ENCODE data around the gene GYPE.
A peak's percentile ranks its signal among the peaks of the same experiment; 100 is the strongest.
"Not testable (repeated sequence)": the region's sequence is repeated elsewhere in the genome, so short reads cannot be mapped to it uniquely, and the experiment has no call there.

Gene GYPE

GRCh38 chr4:143888189-143888588, 17.2 kb downstream of the GYPE start:
- H3K9me3 Mint-ChIP-seq (ENCODE audit: low read depth); H3K27ac Mint-ChIP-seq; H3K36me3 Mint-ChIP-seq: not testable (repeated sequence)

GRCh38 chr4:143884965-143885364, 20.4 kb downstream of the GYPE start:
- not testable (repeated sequence) for H3K27me3 Mint-ChIP-seq; H3K36me3 Mint-ChIP-seq; H3K27ac Mint-ChIP-seq; H3K9me3 Mint-ChIP-seq (ENCODE audit: low read depth); H3K4me3 Mint-ChIP-seq; H3K4me1 Mint-ChIP-seq (ENCODE audit: low read depth)

More at GRCh38 chr4:143888189-143888588, 17.2 kb downstream of the GYPE start:
- not testable (repeated sequence) for H3K4me1 Mint-ChIP-seq (ENCODE audit: low read depth); H3K27me3 Mint-ChIP-seq; H3K4me3 Mint-ChIP-seq

- H3K4me1 Mint-ChIP-seq (ENCODE audit: low read depth): no peaks in the 10 kb centered on the region
- H3K36me3 Mint-ChIP-seq: peaks cover 6% of the 10 kb centered on the region
- no peaks in the 10 kb centered on the region for H3K27me3 Mint-ChIP-seq
- no peak overlapping the region for H3K27ac Mint-ChIP-seq
- H3K9me3 Mint-ChIP-seq (ENCODE audit: low read depth): no peaks in the 10 kb centered on the region
- H3K4me3 Mint-ChIP-seq: no peak overlapping the region
Measured at GRCh38 chr4:143883529-143883928, 21.8 kb downstream of the GYPE start.

- H3K9me3 Mint-ChIP-seq (ENCODE audit: low read depth): no peaks in the 10 kb centered on the region
- H3K4me1 Mint-ChIP-seq (ENCODE audit: low read depth): no peaks in the 10 kb centered on the region
- H3K36me3 Mint-ChIP-seq: peaks cover 6% of the 10 kb centered on the region
- no peak overlapping the region for H3K27ac Mint-ChIP-seq
- H3K27me3 Mint-ChIP-seq: no peaks in the 10 kb centered on the region
- no peak overlapping the region for H3K4me3 Mint-ChIP-seq
Measured at GRCh38 chr4:143882892-143883291, 22.5 kb downstream of the GYPE start.

- not testable (repeated sequence) for H3K36me3 Mint-ChIP-seq; H3K27me3 Mint-ChIP-seq; H3K9me3 Mint-ChIP-seq (ENCODE audit: low read depth); H3K4me3 Mint-ChIP-seq; H3K4me1 Mint-ChIP-seq (ENCODE audit: low read depth); H3K27ac Mint-ChIP-seq
Measured at GRCh38 chr4:143879561-143879960, 25.8 kb downstream of the GYPE start.

GRCh38 chr4:143875357-143875756, 30.0 kb downstream of the GYPE start:
- peaks cover 15% of the 10 kb centered on the region for H3K36me3 Mint-ChIP-seq

GRCh38 chr4:143870523-143871268, 34.7 kb downstream of the GYPE start:
- not testable (repeated sequence) for H3K27ac Mint-ChIP-seq; H3K4me1 Mint-ChIP-seq (ENCODE audit: low read depth); H3K4me3 Mint-ChIP-seq; H3K9me3 Mint-ChIP-seq (ENCODE audit: low read depth); H3K27me3 Mint-ChIP-seq
- peaks cover 15% of the 10 kb centered on the region for H3K36me3 Mint-ChIP-seq

More at GRCh38 chr4:143875357-143875756, 30.0 kb downstream of the GYPE start:
- H3K27me3 Mint-ChIP-seq; H3K4me3 Mint-ChIP-seq; H3K27ac Mint-ChIP-seq; H3K4me1 Mint-ChIP-seq (ENCODE audit: low read depth); H3K9me3 Mint-ChIP-seq (ENCODE audit: low read depth): not testable (repeated sequence)

- H3K4me3 Mint-ChIP-seq; H3K9me3 Mint-ChIP-seq (ENCODE audit: low read depth); H3K27me3 Mint-ChIP-seq; H3K27ac Mint-ChIP-seq; H3K4me1 Mint-ChIP-seq (ENCODE audit: low read depth): not testable (repeated sequence)
- peaks cover 18% of the 10 kb centered on the region for H3K36me3 Mint-ChIP-seq
Measured at GRCh38 chr4:143869925-143870324, 35.4 kb downstream of the GYPE start.

- H3K36me3 Mint-ChIP-seq: peaks cover 14% of the 10 kb centered on the region
- H3K4me1 Mint-ChIP-seq (ENCODE audit: low read depth); H3K9me3 Mint-ChIP-seq (ENCODE audit: low read depth); H3K27ac Mint-ChIP-seq; H3K27me3 Mint-ChIP-seq; H3K4me3 Mint-ChIP-seq: not testable (repeated sequence)
Measured at GRCh38 chr4:143862716-143863115, 42.6 kb downstream of the GYPE start.

GRCh38 chr4:143858456-143858855, 46.9 kb downstream of the GYPE start:
- Mint-ChIP-seq H3K4me1 (ENCODE audit: low read depth) (peaks cover 5% of the 10 kb centered on the region), H3K36me3 (peaks cover 3% of the 10 kb centered on the region), H3K27me3 (no peaks in the 10 kb centered on the region), H3K9me3 (ENCODE audit: low read depth) (no peaks in the 10 kb centered on the region), H3K27ac (no peak overlapping the region), H3K4me3 (no peak overlapping the region)

- not testable (repeated sequence) for H3K4me3 Mint-ChIP-seq; H3K4me1 Mint-ChIP-seq (ENCODE audit: low read depth); H3K9me3 Mint-ChIP-seq (ENCODE audit: low read depth); H3K36me3 Mint-ChIP-seq; H3K27me3 Mint-ChIP-seq; H3K27ac Mint-ChIP-seq
Measured at GRCh38 chr4:143857391-143858336, 47.7 kb downstream of the GYPE start.

GRCh38 chr4:143856017-143856557, 49.3 kb downstream of the GYPE start:
- not testable (repeated sequence) for H3K4me3 Mint-ChIP-seq; H3K27me3 Mint-ChIP-seq; H3K4me1 Mint-ChIP-seq (ENCODE audit: low read depth); H3K36me3 Mint-ChIP-seq; H3K27ac Mint-ChIP-seq; H3K9me3 Mint-ChIP-seq (ENCODE audit: low read depth)

GRCh38 chr4:143854645-143855044, 50.7 kb downstream of the GYPE start:
- peak overlapping the region; percentile 30 for H3K27ac Mint-ChIP-seq

GRCh38 chr4:143849296-143849695, 56.1 kb downstream of the GYPE start:
- H3K4me1 Mint-ChIP-seq (ENCODE audit: low read depth); H3K36me3 Mint-ChIP-seq; H3K9me3 Mint-ChIP-seq (ENCODE audit: low read depth); H3K27ac Mint-ChIP-seq; H3K27me3 Mint-ChIP-seq; H3K4me3 Mint-ChIP-seq: not testable (repeated sequence)

More at GRCh38 chr4:143854645-143855044, 50.7 kb downstream of the GYPE start:
- H3K27me3 Mint-ChIP-seq; H3K4me3 Mint-ChIP-seq; H3K4me1 Mint-ChIP-seq (ENCODE audit: low read depth); H3K9me3 Mint-ChIP-seq (ENCODE audit: low read depth); H3K36me3 Mint-ChIP-seq: not testable (repeated sequence)

- H3K9me3 Mint-ChIP-seq (ENCODE audit: low read depth); H3K27ac Mint-ChIP-seq; H3K4me3 Mint-ChIP-seq; H3K4me1 Mint-ChIP-seq (ENCODE audit: low read depth); H3K27me3 Mint-ChIP-seq; H3K36me3 Mint-ChIP-seq: not testable (repeated sequence)
Measured at GRCh38 chr4:143843506-143843832, 61.9 kb downstream of the GYPE start.
